Measurements from ENCODE around the gene PACC1.

Gene PACC1

DNA sequence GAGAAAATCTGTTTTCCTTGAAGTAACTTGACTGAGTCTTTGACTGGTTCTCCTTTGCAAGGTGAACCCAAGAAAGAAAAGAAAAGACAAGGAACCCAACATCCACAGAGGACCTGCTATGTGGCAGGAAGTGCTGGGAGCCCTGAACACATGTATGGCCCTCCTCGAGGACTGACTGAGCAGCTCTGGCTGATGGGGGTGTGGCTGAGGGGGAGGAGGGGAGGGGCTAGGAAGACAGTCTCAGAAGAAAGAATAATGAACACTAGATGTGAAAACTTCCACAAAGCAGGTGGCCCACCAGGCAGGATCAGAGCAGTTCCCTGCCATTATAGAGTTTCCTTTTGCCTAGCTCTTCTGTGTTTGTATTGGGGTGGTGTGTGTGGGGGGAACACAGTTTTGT lies 44.1 kb upstream of the PACC1 start:
- DNase-seq = no peak
- H3K4me2 ChIP-seq (ENCODE audit: low read length) = no peak overlapping the region
- H3K36me3 ChIP-seq (ENCODE audit: control insufficient read depth, insufficient read depth, low read length) = no peaks in the 10 kb centered on the region
- no peak overlapping the region for H3K18ac ChIP-seq (ENCODE audit: low read length)
- H3K9ac ChIP-seq (ENCODE audit: low read length) = no peak overlapping the region
- no peaks in the 10 kb centered on the region for H3K79me1 ChIP-seq (ENCODE audit: low read length)
- no peak overlapping the region for H2BK15ac ChIP-seq (replicated peaks; ENCODE audit: low read depth)
- H3K27ac ChIP-seq (ENCODE audit: low read depth, low read length) = no peak overlapping the region
- no peak overlapping the region for H4K8ac ChIP-seq (ENCODE audit: low read depth, low read length)
- no peak overlapping the region for H2BK120ac ChIP-seq (ENCODE audit: low read depth, low read length)
- no peak overlapping the region for H3K4me3 ChIP-seq (ENCODE audit: low read length)
- H3K23ac ChIP-seq (ENCODE audit: low read length) = no peak overlapping the region
- H3K4me1 ChIP-seq (ENCODE audit: control insufficient read depth, low read depth, low read length) = no peaks in the 10 kb centered on the region
- H4K5ac ChIP-seq (ENCODE audit: low read length) = no peak overlapping the region
- WGBS (ENCODE audit: extremely low coverage, insufficient coverage, low lambda C conversion rate) = no CpG with 5 or more reads among the region's 1 CpG
- H3K27me3 ChIP-seq (ENCODE audit: insufficient read depth, low read length, poor library complexity) = no peaks in the 10 kb centered on the region
- no peak overlapping the region for H2AK5ac ChIP-seq (ENCODE audit: low read length)
- H3K79me2 ChIP-seq (ENCODE audit: control insufficient read depth, insufficient read depth, low read length) = no peaks in the 10 kb centered on the region
- no peak overlapping the region for H2BK5ac ChIP-seq (ENCODE audit: low read length)
- H3K56ac ChIP-seq (ENCODE audit: low read length) = no peak overlapping the region
- H3K4ac ChIP-seq (ENCODE audit: low read depth, low read length) = no peak overlapping the region

- Histone ChIP-seq H2AK5ac (ENCODE audit: low read length) (no peak overlapping the region), H3K9ac (ENCODE audit: low read length) (no peak overlapping the region), H3K4ac (ENCODE audit: low read depth, low read length) (no peak overlapping the region), H3K79me1 (ENCODE audit: low read length) (no peaks in the 10 kb centered on the region), H3K36me3 (ENCODE audit: control insufficient read depth, insufficient read depth, low read length) (no peaks in the 10 kb centered on the region), H3K4me1 (ENCODE audit: control insufficient read depth, low read depth, low read length) (no peaks in the 10 kb centered on the region), H3K79me2 (ENCODE audit: control insufficient read depth, insufficient read depth, low read length) (no peaks in the 10 kb centered on the region), H2BK15ac (replicated peaks; ENCODE audit: low read depth) (no peak overlapping the region), H3K27ac (ENCODE audit: low read depth, low read length) (no peak overlapping the region), H4K5ac (ENCODE audit: low read length) (no peak overlapping the region), H2BK5ac (ENCODE audit: low read length) (no peak overlapping the region), H3K56ac (ENCODE audit: low read length) (no peak overlapping the region), H2BK120ac (ENCODE audit: low read depth, low read length) (no peak overlapping the region), H3K27me3 (ENCODE audit: insufficient read depth, low read length, poor library complexity) (no peaks in the 10 kb centered on the region), H3K4me3 (ENCODE audit: low read length) (no peak overlapping the region), H3K23ac (ENCODE audit: low read length) (no peak overlapping the region), H3K18ac (ENCODE audit: low read length) (no peak overlapping the region), H3K4me2 (ENCODE audit: low read length) (no peak overlapping the region), H4K8ac (ENCODE audit: low read depth, low read length) (no peak overlapping the region)
- peak; percentile 86 for DNase-seq
- no CpG with 5 or more reads among the region's 8 CpGs for WGBS (ENCODE audit: extremely low coverage, insufficient coverage, low lambda C conversion rate)
Measured at GRCh38 chr1:212457740-212458338, 43.2 kb upstream of the PACC1 start.

DNA sequence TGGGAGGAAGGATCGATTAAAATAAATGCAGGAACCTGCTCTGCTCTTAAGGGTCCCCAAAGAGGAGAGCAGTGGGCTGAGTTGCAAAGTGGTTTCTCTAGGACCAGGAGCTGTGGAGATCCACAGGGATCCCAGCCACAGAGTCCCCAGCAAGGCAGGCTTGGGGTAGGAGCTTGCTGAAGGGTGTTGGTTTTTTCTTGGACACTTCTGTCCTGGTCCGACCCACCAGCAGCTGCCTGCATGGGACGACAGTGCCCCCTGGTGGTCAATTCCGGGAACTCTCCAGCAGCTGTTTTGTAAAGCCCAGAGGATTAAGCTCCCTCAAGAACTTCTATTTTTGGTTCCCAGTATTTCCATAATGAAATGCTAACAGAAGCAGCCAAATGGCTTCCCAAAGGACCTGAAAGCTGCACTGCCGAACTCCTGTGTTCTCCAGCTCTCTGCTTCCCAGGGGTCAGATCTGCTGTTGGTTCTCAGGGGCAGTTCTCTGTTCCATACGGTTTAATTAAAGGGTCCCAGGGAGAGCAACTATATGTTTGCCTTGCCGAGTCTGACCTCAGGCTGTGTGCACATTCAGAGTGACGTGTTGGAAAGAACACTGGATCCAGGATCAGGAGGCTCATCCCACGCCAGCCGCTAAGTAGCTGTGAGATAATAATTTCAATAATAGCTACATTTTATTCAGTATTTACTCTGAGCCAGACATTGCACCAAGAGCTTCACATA lies 41.3 kb upstream of the PACC1 start:
- H3K27ac ChIP-seq (ENCODE audit: low read depth, low read length) = no peak overlapping the region

GRCh38 chr1:212455401-212455800 lies 40.7 kb upstream of the PACC1 start:
- no peak overlapping the region for H3K56ac ChIP-seq (ENCODE audit: low read length)
- H3K4me1 ChIP-seq (ENCODE audit: control insufficient read depth, low read depth, low read length) = no peaks in the 10 kb centered on the region
- no peak overlapping the region for H3K18ac ChIP-seq (ENCODE audit: low read length)
- no peak overlapping the region for H2BK15ac ChIP-seq (replicated peaks; ENCODE audit: low read depth)
- H2BK120ac ChIP-seq (ENCODE audit: low read depth, low read length) = no peak overlapping the region
- H2BK5ac ChIP-seq (ENCODE audit: low read length) = no peak overlapping the region
- H4K8ac ChIP-seq (ENCODE audit: low read depth, low read length) = no peak overlapping the region
- H3K79me1 ChIP-seq (ENCODE audit: low read length) = no peaks in the 10 kb centered on the region
- no peak overlapping the region for H3K27ac ChIP-seq (ENCODE audit: low read depth, low read length)
- no peak overlapping the region for H3K4me2 ChIP-seq (ENCODE audit: low read length)
- DNase-seq = no peak
- H3K36me3 ChIP-seq (ENCODE audit: control insufficient read depth, insufficient read depth, low read length) = no peaks in the 10 kb centered on the region
- H3K23ac ChIP-seq (ENCODE audit: low read length) = no peak overlapping the region
- no peak overlapping the region for H3K4me3 ChIP-seq (ENCODE audit: low read length)
- no peaks in the 10 kb centered on the region for H3K79me2 ChIP-seq (ENCODE audit: control insufficient read depth, insufficient read depth, low read length)
- H2AK5ac ChIP-seq (ENCODE audit: low read length) = no peak overlapping the region
- no CpG with 5 or more reads among the region's 2 CpGs for WGBS (ENCODE audit: extremely low coverage, insufficient coverage, low lambda C conversion rate)
- no peak overlapping the region for H3K4ac ChIP-seq (ENCODE audit: low read depth, low read length)
- no peaks in the 10 kb centered on the region for H3K27me3 ChIP-seq (ENCODE audit: insufficient read depth, low read length, poor library complexity)
- no peak overlapping the region for H3K9ac ChIP-seq (ENCODE audit: low read length)
- H4K5ac ChIP-seq (ENCODE audit: low read length) = no peak overlapping the region

More for the DNA sequence above, 41.3 kb upstream of the PACC1 start:
- Histone ChIP-seq H2BK120ac (ENCODE audit: low read depth, low read length) (no peak overlapping the region), H3K4ac (ENCODE audit: low read depth, low read length) (no peak overlapping the region), H3K79me2 (ENCODE audit: control insufficient read depth, insufficient read depth, low read length) (no peaks in the 10 kb centered on the region), H3K9ac (ENCODE audit: low read length) (no peak overlapping the region), H3K18ac (ENCODE audit: low read length) (no peak overlapping the region), H4K8ac (ENCODE audit: low read depth, low read length) (no peak overlapping the region), H3K36me3 (ENCODE audit: control insufficient read depth, insufficient read depth, low read length) (no peaks in the 10 kb centered on the region), H2BK5ac (ENCODE audit: low read length) (no peak overlapping the region), H3K79me1 (ENCODE audit: low read length) (no peaks in the 10 kb centered on the region), H3K4me3 (ENCODE audit: low read length) (no peak overlapping the region), H2AK5ac (ENCODE audit: low read length) (no peak overlapping the region), H3K4me2 (ENCODE audit: low read length) (no peak overlapping the region), H2BK15ac (replicated peaks; ENCODE audit: low read depth) (no peak overlapping the region), H3K4me1 (ENCODE audit: control insufficient read depth, low read depth, low read length) (no peaks in the 10 kb centered on the region), H3K27me3 (ENCODE audit: insufficient read depth, low read length, poor library complexity) (no peaks in the 10 kb centered on the region), H4K5ac (ENCODE audit: low read length) (no peak overlapping the region), H3K56ac (ENCODE audit: low read length) (no peak overlapping the region), H3K23ac (ENCODE audit: low read length) (no peak overlapping the region)
- no CpG with 5 or more reads among the region's 10 CpGs for WGBS (ENCODE audit: extremely low coverage, insufficient coverage, low lambda C conversion rate)
- DNase-seq = peak; percentile 82

GRCh38 chr1:212454741-212455140 lies 40.1 kb upstream of the PACC1 start:
- H4K5ac ChIP-seq (ENCODE audit: low read length) = no peak overlapping the region
- no peaks in the 10 kb centered on the region for H3K4me1 ChIP-seq (ENCODE audit: control insufficient read depth, low read depth, low read length)
- DNase-seq = no peak
- no peaks in the 10 kb centered on the region for H3K79me2 ChIP-seq (ENCODE audit: control insufficient read depth, insufficient read depth, low read length)
- H3K27ac ChIP-seq (ENCODE audit: low read depth, low read length) = no peak overlapping the region
- H3K4me3 ChIP-seq (ENCODE audit: low read length) = no peak overlapping the region
- no peaks in the 10 kb centered on the region for H3K27me3 ChIP-seq (ENCODE audit: insufficient read depth, low read length, poor library complexity)
- H3K79me1 ChIP-seq (ENCODE audit: low read length) = no peaks in the 10 kb centered on the region
- H3K36me3 ChIP-seq (ENCODE audit: control insufficient read depth, insufficient read depth, low read length) = no peaks in the 10 kb centered on the region
- no peak overlapping the region for H3K4me2 ChIP-seq (ENCODE audit: low read length)
- no peak overlapping the region for H2BK15ac ChIP-seq (replicated peaks; ENCODE audit: low read depth)
- no CpG with 5 or more reads among the region's 3 CpGs for WGBS (ENCODE audit: extremely low coverage, insufficient coverage, low lambda C conversion rate)
- no peak overlapping the region for H3K9ac ChIP-seq (ENCODE audit: low read length)
- no peak overlapping the region for H3K4ac ChIP-seq (ENCODE audit: low read depth, low read length)
- H2BK120ac ChIP-seq (ENCODE audit: low read depth, low read length) = no peak overlapping the region
- H2BK5ac ChIP-seq (ENCODE audit: low read length) = no peak overlapping the region
- H4K8ac ChIP-seq (ENCODE audit: low read depth, low read length) = no peak overlapping the region
- H3K18ac ChIP-seq (ENCODE audit: low read length) = no peak overlapping the region
- no peak overlapping the region for H3K23ac ChIP-seq (ENCODE audit: low read length)
- H3K56ac ChIP-seq (ENCODE audit: low read length) = no peak overlapping the region
- H2AK5ac ChIP-seq (ENCODE audit: low read length) = no peak overlapping the region

Data from mesendoderm (in vitro differentiated cells).